Measurements from ENCODE around the gene SAPCD2. TPM values are rescaled to one million over a fixed set of nuclear protein-coding genes. Genes with fewer than 3 reads are reported as not detected.

The SAPCD2 gene
- total and polyA plus RNA-seq, 10 donors = 0.76 to 6.5 (median 2.4) TPM

DNA sequence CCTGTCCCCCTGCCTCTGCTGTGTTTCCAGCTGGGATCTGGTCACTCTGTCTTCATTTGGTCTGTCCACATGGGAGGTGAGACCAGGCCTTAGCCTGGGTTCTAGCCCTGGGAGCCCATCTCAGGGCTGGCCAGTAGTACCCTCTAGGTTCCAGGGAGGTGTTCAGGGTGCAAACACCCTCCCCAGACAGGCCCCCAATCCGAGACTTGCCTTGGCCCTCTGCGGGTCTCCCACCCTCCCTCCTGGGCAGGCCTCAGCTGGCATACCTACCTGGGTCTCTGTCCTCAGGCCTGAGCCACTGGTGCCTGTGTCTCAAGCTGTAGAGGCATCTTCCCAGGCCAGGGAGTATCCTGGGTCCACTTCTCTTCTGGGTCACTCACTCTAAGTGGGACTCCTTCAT lies 925 bp upstream of the SAPCD2 start:
- Histone ChIP-seq H3K4me3 (peak overlapping the region in 4 of 8 donors; percentile 60 to 84 (median 61)), H3K4me1 (peaks cover 7 to 86% (median 32%) of the 10 kb centered on the region in 6 donors), H3K9me3 (no peaks in the 10 kb centered on the region), H3K27ac (peak overlapping the region in 7 of 8 donors; percentile 35 to 85 (median 83)), H3K27me3 (replicated peaks in 1 of 7) (peaks cover 0 to 17% (median 7%) of the 10 kb centered on the region in 7 donors), H3K36me3 (no peaks in the 10 kb centered on the region)
- WGBS, 5 donors = 83 to 100% (median 90%) methylated on average over 2 of the region's 2 CpGs
- intact Hi-C loops (cut with DNase I; ENCODE audit: low total_unique reads) = no loop called here
- peak; percentile 72 for DNase-seq
- no peak for TF ChIP-seq POLR2A (IDR thresholded peaks at IDR 0.05)
- no peak for TF ChIP-seq POLR2AphosphoS5 (IDR thresholded peaks at IDR 0.05)
- TF ChIP-seq, protein P1, sequence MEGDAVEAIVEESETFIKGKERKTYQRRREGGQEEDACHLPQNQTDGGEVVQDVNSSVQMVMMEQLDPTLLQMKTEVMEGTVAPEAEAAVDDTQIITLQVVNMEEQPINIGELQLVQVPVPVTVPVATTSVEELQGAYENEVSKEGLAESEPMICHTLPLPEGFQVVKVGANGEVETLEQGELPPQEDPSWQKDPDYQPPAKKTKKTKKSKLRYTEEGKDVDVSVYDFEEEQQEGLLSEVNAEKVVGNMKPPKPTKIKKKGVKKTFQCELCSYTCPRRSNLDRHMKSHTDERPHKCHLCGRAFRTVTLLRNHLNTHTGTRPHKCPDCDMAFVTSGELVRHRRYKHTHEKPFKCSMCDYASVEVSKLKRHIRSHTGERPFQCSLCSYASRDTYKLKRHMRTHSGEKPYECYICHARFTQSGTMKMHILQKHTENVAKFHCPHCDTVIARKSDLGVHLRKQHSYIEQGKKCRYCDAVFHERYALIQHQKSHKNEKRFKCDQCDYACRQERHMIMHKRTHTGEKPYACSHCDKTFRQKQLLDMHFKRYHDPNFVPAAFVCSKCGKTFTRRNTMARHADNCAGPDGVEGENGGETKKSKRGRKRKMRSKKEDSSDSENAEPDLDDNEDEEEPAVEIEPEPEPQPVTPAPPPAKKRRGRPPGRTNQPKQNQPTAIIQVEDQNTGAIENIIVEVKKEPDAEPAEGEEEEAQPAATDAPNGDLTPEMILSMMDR (IDR thresholded peaks at IDR 0.05 in 8 of 11, conservative IDR thresholded peaks at IDR 0.05 in 3 of 11) = no peak

DNA sequence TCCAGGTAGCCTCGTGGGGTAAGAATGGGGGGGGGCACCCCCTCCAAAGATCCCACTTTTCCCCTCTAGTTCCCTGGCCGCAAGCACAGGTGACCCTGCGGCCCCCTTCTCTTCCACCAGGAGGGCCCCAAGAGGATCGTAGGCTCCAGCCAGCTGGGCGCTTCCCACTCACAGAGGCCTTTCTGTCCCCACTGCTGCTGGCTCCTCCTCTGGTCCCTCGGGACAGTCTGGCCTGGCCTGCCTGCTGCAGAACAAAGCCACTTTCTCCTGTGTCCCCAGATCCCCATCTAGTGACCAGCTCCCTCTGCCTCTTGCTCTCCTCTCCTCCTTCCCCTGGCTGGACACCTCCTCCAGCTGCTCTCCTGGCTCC lies 534 bp upstream of the SAPCD2 start:
- DNase-seq = no peak
- Histone ChIP-seq H3K4me3 (peak overlapping the region; percentile 25 to 84 (median 56)), H3K27ac (peak overlapping the region; percentile 35 to 85 (median 72)), H3K4me1 (peaks cover 7 to 83% (median 32%) of the 10 kb centered on the region in 6 donors), H3K36me3 (no peaks in the 10 kb centered on the region), H3K9me3 (no peaks in the 10 kb centered on the region), H3K27me3 (replicated peaks in 1 of 7) (peaks cover 0 to 17% (median 7%) of the 10 kb centered on the region in 7 donors)
- WGBS, 5 donors = 8 to 23% (median 18%) methylated on average over 5 to 6 of the region's 6 CpGs
- intact Hi-C loops (cut with DNase I; ENCODE audit: low total_unique reads) = no loop called here
- TF ChIP-seq POLR2AphosphoS5 (IDR thresholded peaks at IDR 0.05) (no peak), POLR2A (IDR thresholded peaks at IDR 0.05) (no peak)
- TF ChIP-seq, protein P1 (IDR thresholded peaks at IDR 0.05 in 8 of 11, conservative IDR thresholded peaks at IDR 0.05 in 3 of 11) = peak in 2 of 11 experiments; percentile 12 to 21

- peak; percentile 82 for DNase-seq
- Histone ChIP-seq H3K4me3 (peak overlapping the region in 7 of 8 donors; percentile 13 to 84 (median 60)), H3K27me3 (replicated peaks in 1 of 7) (peaks cover 0 to 18% (median 7%) of the 10 kb centered on the region in 7 donors), H3K4me1 (peaks cover 7 to 76% (median 32%) of the 10 kb centered on the region in 6 donors), H3K9me3 (no peaks in the 10 kb centered on the region), H3K27ac (peak overlapping the region in 2 of 8 donors; percentile 83 to 85), H3K36me3 (peaks cover 0 to 5% (median 0%) of the 10 kb centered on the region in 6 donors)
- no peak for TF ChIP-seq POLR2AphosphoS5 (IDR thresholded peaks at IDR 0.05)
- TF ChIP-seq, protein P1 (IDR thresholded peaks at IDR 0.05 in 8 of 11, conservative IDR thresholded peaks at IDR 0.05 in 3 of 11) = no peak
- TF ChIP-seq POLR2A (IDR thresholded peaks at IDR 0.05) = no peak
- 4 to 9% (median 6%) methylated on average over 22 to 52 of the region's 52 CpGs for WGBS, 5 donors
- intact Hi-C loops (cut with DNase I; ENCODE audit: low total_unique reads) = loop anchor here (10.0 kb wide), 1 partner anchor 285 kb away; no protein-coding TSS in a partner anchor
Measured at GRCh38 chr9:137069508-137070091, 757 bp downstream of the SAPCD2 start.

Measured in spleen (tissue), 11 donors.